ENCODE results near the gene LAMB1. TPM values are rescaled to one million over a fixed set of nuclear protein-coding genes. Genes with fewer than 3 reads are reported as not detected.

LAMB1 gene
- total RNA-seq = 101 and 103 TPM in 2 replicates

GRCh38 chr7:108002726-108003598, at the start of gene LAMB1:
Gene LAMB1 (minus strand): TSS chr7:108003161. CDS start chr7:108002885, 276 bp downstream.

GRCh38 chr7:107890962-107891635, 111.9 kb downstream of the LAMB1 start, which contains the start of gene DLD:
Gene DLD (plus strand): TSS chr7:107891183. CDS start chr7:107891251, 68 bp downstream.

Other genes with a start within 250 kb of the LAMB1 start
- gene SLC26A3, start 199.9 kb downstream of the LAMB1 start, total RNA-seq = not detected in 2 replicates
- gene DLD, start 112.0 kb downstream of the LAMB1 start, total RNA-seq = 44.6 and 57.8 TPM in 2 replicates
- under 0.01 and 0.15 TPM in 2 replicates for gene LAMB4, start 127.2 kb upstream of the LAMB1 start, total RNA-seq

Measured in bronchus fibroblast of lung (primary cell).